DND-41 (cell line): ENCODE results near the gene BCL11B.
A peak's percentile ranks its signal among the peaks of the same experiment; 100 is the strongest.

Source experiments
- ATAC-seq: fragments of 200-7000 bp; cut with Tn5 transposase; 3 replicates; pipeline ENCODE4 v1.9.1; 2021; ENCODE audit warnings: low read depth; ENCODE audit not compliant: insufficient read depth
- DNase-seq: peaks from one replicate; pipeline ENCODE4 v3.0.0-alpha.2; 2020
- H2AFZ ChIP-seq: 2 replicates; pipeline ENCODE4 v1.6.0; 2012; ENCODE audit warnings: low read depth, low read length
- H3K27ac ChIP-seq: 2 replicates; pipeline ENCODE4 v1.5.1; 2012; ENCODE audit warnings: low read length, inconsistent platforms
- H3K27me3 ChIP-seq: fragments of 200-600 bp; sonication (generic); 2 replicates; pipeline ENCODE4 v1.6.0; 2012; ENCODE audit warnings: low read length, mild to moderate bottlenecking, inconsistent platforms; ENCODE audit not compliant: insufficient read depth, poor library complexity
- H3K36me3 ChIP-seq: 2 replicates; pipeline ENCODE4 v1.5.1; 2012; ENCODE audit warnings: low read length, inconsistent platforms; ENCODE audit not compliant: insufficient read depth
- H3K4me1 ChIP-seq: 2 replicates; pipeline ENCODE4 v1.5.1; 2012; ENCODE audit warnings: mild to moderate bottlenecking, low read length; ENCODE audit not compliant: insufficient read depth
- H3K4me2 ChIP-seq: 2 replicates; pipeline ENCODE4 v1.6.0; 2012; ENCODE audit warnings: mild to moderate bottlenecking, moderate library complexity, low read length, inconsistent platforms; ENCODE audit not compliant: insufficient read depth
- H3K4me3 ChIP-seq, 2 experiments: fragments of 200-600 bp in 1 of 2; shearing (Covaris generic) in 1 of 2; 2 replicates each; pipeline ENCODE4 v1.5.1; 2012 to 2016; ENCODE audit warnings: inconsistent platforms in 2 of 2, low read length in 2 of 2, mild to moderate bottlenecking in 2 of 2, low read depth in 1 of 2, moderate library complexity in 1 of 2
- H3K79me2 ChIP-seq: 2 replicates; pipeline ENCODE4 v1.6.0; 2012; ENCODE audit warnings: low read length, inconsistent platforms; ENCODE audit not compliant: insufficient read depth
- H3K9ac ChIP-seq: 2 replicates; pipeline ENCODE4 v1.6.0; 2012; ENCODE audit warnings: low read depth, mild to moderate bottlenecking, inconsistent platforms, low read length, moderate library complexity
- H3K9me3 ChIP-seq: 2 replicates; pipeline ENCODE4 v1.5.1; 2012; ENCODE audit warnings: low read length, moderate library complexity, mild to moderate bottlenecking, inconsistent platforms; ENCODE audit not compliant: insufficient read depth, severe bottlenecking
- H4K20me1 ChIP-seq: 2 replicates; pipeline ENCODE4 v1.6.0; 2012; ENCODE audit warnings: low read length; ENCODE audit not compliant: insufficient read depth
- CTCF ChIP-seq: IDR thresholded peaks from 2 replicates; pipeline ENCODE4 v1.5.1; 2012; ENCODE audit warnings: borderline replicate concordance, low read length, moderate library complexity, mild to moderate bottlenecking; ENCODE audit not compliant: poor library complexity, severe bottlenecking; ENCODE audit errors: extremely low read depth
- EZH2 ChIP-seq: IDR thresholded peaks from 3 replicates; pipeline ENCODE4 v1.6.1; 2012; ENCODE audit warnings: borderline replicate concordance, low read depth, mild to moderate bottlenecking, moderate library complexity, low read length, inconsistent platforms; ENCODE audit not compliant: severe bottlenecking

BCL11B gene

GRCh38 chr14:99255621-99256482, 16.1 kb downstream of the BCL11B start:
- ATAC-seq (peak; percentile 11; the same call in 1 of the 3 replicates), DNase-seq (no peak)
- Histone ChIP-seq H3K27ac (no peak overlapping the region), H3K36me3 (peaks cover 97% of the 10 kb centered on the region), H3K4me1 (peaks cover 66% of the 10 kb centered on the region), H4K20me1 (peaks cover 97% of the 10 kb centered on the region), H3K27me3 (no peaks in the 10 kb centered on the region), H3K4me3 (no peak overlapping the region), H3K79me2 (peaks cover 100% of the 10 kb centered on the region), H3K9me3 (no peaks in the 10 kb centered on the region), H3K4me2 (peak overlapping the region; percentile 13; the same call in 1 of the 2 replicates), H2AFZ (no peak overlapping the region), H3K9ac (no peak overlapping the region)
- no peak for TF ChIP-seq CTCF
- no peak for TF ChIP-seq EZH2

DNA sequence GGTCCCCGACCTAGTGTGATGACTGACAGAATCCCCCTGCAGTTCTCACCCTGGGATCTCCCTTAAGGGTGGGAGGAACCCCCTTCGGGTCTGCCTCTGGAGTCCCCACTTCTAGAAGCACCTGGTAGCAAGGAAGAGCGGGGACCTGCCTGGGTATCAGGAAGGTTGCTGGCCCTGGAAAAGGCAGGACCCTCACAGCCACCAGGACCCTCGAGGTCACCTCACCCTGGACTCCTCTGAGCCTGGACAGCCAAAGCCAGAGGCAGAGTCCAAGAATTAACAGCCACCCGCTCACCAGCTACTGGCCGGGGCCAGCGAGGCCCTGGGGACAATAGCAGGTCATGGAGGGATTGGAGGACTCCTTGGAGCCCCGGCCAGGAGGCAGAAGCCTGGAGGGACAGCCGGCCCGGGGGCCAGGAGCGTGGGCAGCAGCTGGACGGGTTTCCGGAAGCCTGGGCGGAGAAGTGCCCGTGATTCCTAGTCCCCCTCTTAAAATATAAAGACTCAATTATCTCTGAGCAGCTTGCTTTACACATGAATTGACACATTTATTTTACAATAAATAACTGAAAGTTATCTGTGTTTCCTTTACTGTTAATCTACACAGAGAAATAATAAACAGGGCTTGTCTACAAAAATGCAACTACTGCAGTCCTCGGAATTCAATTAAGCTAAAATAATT, 17.5 kb downstream of the BCL11B start:
- H2AFZ ChIP-seq: no peak overlapping the region
- H3K27ac ChIP-seq: no peak overlapping the region
- H3K4me3 ChIP-seq: no peak overlapping the region
- peaks cover 100% of the 10 kb centered on the region for H3K79me2 ChIP-seq
- ATAC-seq (no peak), DNase-seq (no peak)
- no peaks in the 10 kb centered on the region for H3K27me3 ChIP-seq
- H3K9me3 ChIP-seq: no peaks in the 10 kb centered on the region
- no peak overlapping the region for H3K9ac ChIP-seq
- peaks cover 93% of the 10 kb centered on the region for H4K20me1 ChIP-seq
- peaks cover 97% of the 10 kb centered on the region for H3K36me3 ChIP-seq
- H3K4me2 ChIP-seq: no peak overlapping the region
- H3K4me1 ChIP-seq: peaks cover 58% of the 10 kb centered on the region
- TF ChIP-seq CTCF (no peak), EZH2 (no peak)

- peaks cover 55% of the 10 kb centered on the region for H3K4me1 ChIP-seq
- TF ChIP-seq EZH2 (no peak), CTCF (no peak)
- H3K9me3 ChIP-seq: no peaks in the 10 kb centered on the region
- H3K36me3 ChIP-seq: peaks cover 97% of the 10 kb centered on the region
- no peak overlapping the region; the same call in 1 of the 2 replicates for H3K4me2 ChIP-seq
- no peak overlapping the region for H3K9ac ChIP-seq
- ATAC-seq: no peak
- H3K79me2 ChIP-seq: peaks cover 100% of the 10 kb centered on the region
- H3K4me3 ChIP-seq: no peak overlapping the region
- no peak for DNase-seq
- no peak overlapping the region for H3K27ac ChIP-seq
- H2AFZ ChIP-seq: no peak overlapping the region
- H3K27me3 ChIP-seq: no peaks in the 10 kb centered on the region
- peaks cover 93% of the 10 kb centered on the region for H4K20me1 ChIP-seq
Observed at GRCh38 chr14:99253890-99254289, 18.1 kb downstream of the BCL11B start.
